Stimulated activated effector memory CD8-positive, alpha-beta T cell treated with anti-CD3 and anti-CD28 coated beads, Interleukin-12 subunit alpha, Interleukin-12 subunit beta, amount 100 ng/mL, for 72 hours (primary cell): Measurements from ENCODE around the gene SPCS3.
"Not testable (repeated sequence)": the region's sequence is repeated elsewhere in the genome, so short reads cannot be mapped to it uniquely, and the experiment has no call there.

ENCODE experiments used
- ATAC-seq: fragments of 150-1000 bp; cut with Tn5 transposase; 2 replicates; pipeline ENCODE4 v1.10.0; 2021
- DNase-seq, 2 donors: peaks; one replicate each; pipeline ENCODE4 v3.0.0; 2021 to 2022; ENCODE audit warnings: low spot score in 2 of 2
- H3K27ac Mint-ChIP-seq: one replicate; pipeline ENCODE4 v1.8.0; 2022; ENCODE audit warnings: mild to moderate bottlenecking, mixed read lengths
- H3K36me3 Mint-ChIP-seq: one replicate; pipeline ENCODE4 v1.8.0; 2022; ENCODE audit warnings: mild to moderate bottlenecking, mixed read lengths
- H3K4me1 Mint-ChIP-seq: one replicate; pipeline ENCODE4 v1.8.0; 2022; ENCODE audit warnings: mixed read lengths
- H3K4me3 Mint-ChIP-seq: one replicate; pipeline ENCODE4 v1.8.0; 2022; ENCODE audit warnings: mild to moderate bottlenecking, mixed read lengths
- H3K9me3 Mint-ChIP-seq: one replicate; pipeline ENCODE4 v1.8.0; 2022; ENCODE audit warnings: mixed read lengths

SPCS3 gene

GRCh38 chr4:176319704-176320339 is at the start of gene SPCS3:
TSS of gene SPCS3 (plus strand) at chr4:176319966. CDS start at chr4:176320077, 111 bp downstream.
- ATAC-seq (peak; percentile 92), DNase-seq (peak; percentile 87 to 93)
- peak within 1 kb of the TSS; percentile 95 for H3K27ac Mint-ChIP-seq
- no peaks in the 10 kb centered on the region for H3K9me3 Mint-ChIP-seq
- peaks cover 43% of the 10 kb centered on the region for H3K36me3 Mint-ChIP-seq
- peaks cover 33% of the 10 kb centered on the region for H3K4me1 Mint-ChIP-seq
- peak within 1 kb of the TSS; percentile 94 for H3K4me3 Mint-ChIP-seq

- DNase-seq (no peak), ATAC-seq (peak; percentile 58)
- H3K9me3 Mint-ChIP-seq, result no peaks in the 10 kb centered on the region
- no peaks in the 10 kb centered on the region for H3K4me1 Mint-ChIP-seq
- H3K27ac Mint-ChIP-seq, result no peak overlapping the region
- no peak overlapping the region for H3K4me3 Mint-ChIP-seq
- no peaks in the 10 kb centered on the region for H3K36me3 Mint-ChIP-seq
Observed at GRCh38 chr4:176270669-176271068, 49.1 kb upstream of the SPCS3 start.

GRCh38 chr4:176271749-176272148 is 48.0 kb upstream of the SPCS3 start:
- Mint-ChIP-seq H3K9me3 (no peaks in the 10 kb centered on the region), H3K4me1 (no peaks in the 10 kb centered on the region), H3K36me3 (no peaks in the 10 kb centered on the region), H3K4me3 (no peak overlapping the region), H3K27ac (no peak overlapping the region)
- no peak for DNase-seq
- no peak for ATAC-seq

- no peaks in the 10 kb centered on the region for H3K9me3 Mint-ChIP-seq
- no peak overlapping the region for H3K4me3 Mint-ChIP-seq
- no peak overlapping the region for H3K27ac Mint-ChIP-seq
- H3K4me1 Mint-ChIP-seq, result no peaks in the 10 kb centered on the region
- H3K36me3 Mint-ChIP-seq, result no peaks in the 10 kb centered on the region
- ATAC-seq (no peak), DNase-seq (no peak)
Observed at GRCh38 chr4:176272799-176273198, 47.0 kb upstream of the SPCS3 start.

- Mint-ChIP-seq H3K27ac (no peak overlapping the region), H3K4me3 (no peak overlapping the region), H3K9me3 (no peaks in the 10 kb centered on the region), H3K36me3 (no peaks in the 10 kb centered on the region), H3K4me1 (no peaks in the 10 kb centered on the region)
- DNase-seq, result no peak
- ATAC-seq, result no peak
Observed at GRCh38 chr4:176273736-176274135, 46.0 kb upstream of the SPCS3 start.

GRCh38 chr4:176274441-176274840 is 45.3 kb upstream of the SPCS3 start:
- no peaks in the 10 kb centered on the region for H3K9me3 Mint-ChIP-seq
- DNase-seq (no peak), ATAC-seq (no peak)
- no peaks in the 10 kb centered on the region for H3K36me3 Mint-ChIP-seq
- H3K4me3 Mint-ChIP-seq, result no peak overlapping the region
- no peaks in the 10 kb centered on the region for H3K4me1 Mint-ChIP-seq
- H3K27ac Mint-ChIP-seq, result no peak overlapping the region

- no peak for DNase-seq
- Mint-ChIP-seq H3K4me1 (no peaks in the 10 kb centered on the region), H3K36me3 (no peaks in the 10 kb centered on the region), H3K4me3 (no peak overlapping the region), H3K27ac (no peak overlapping the region), H3K9me3 (no peaks in the 10 kb centered on the region)
- no peak for ATAC-seq
Observed at GRCh38 chr4:176276710-176277109, 43.1 kb upstream of the SPCS3 start.

GRCh38 chr4:176277162-176277904 is 42.4 kb upstream of the SPCS3 start:
- H3K27ac Mint-ChIP-seq, result no peak overlapping the region
- no peak for DNase-seq
- ATAC-seq, result peak; percentile 57

GRCh38 chr4:176279560-176279959 is 40.2 kb upstream of the SPCS3 start:
- DNase-seq, ATAC-seq, H3K4me3 Mint-ChIP-seq, H3K27ac Mint-ChIP-seq, H3K36me3 Mint-ChIP-seq, H3K4me1 Mint-ChIP-seq, H3K9me3 Mint-ChIP-seq: not testable (repeated sequence)

More at GRCh38 chr4:176277162-176277904, 42.4 kb upstream of the SPCS3 start:
- no peaks in the 10 kb centered on the region for H3K4me1 Mint-ChIP-seq
- H3K4me3 Mint-ChIP-seq, result no peak overlapping the region
- H3K36me3 Mint-ChIP-seq, result no peaks in the 10 kb centered on the region
- H3K9me3 Mint-ChIP-seq, result no peaks in the 10 kb centered on the region

GRCh38 chr4:176286728-176287127 is 33.0 kb upstream of the SPCS3 start:
- DNase-seq (no peak), ATAC-seq (no peak)
- Mint-ChIP-seq H3K9me3 (no peaks in the 10 kb centered on the region), H3K27ac (no peak overlapping the region), H3K4me1 (no peaks in the 10 kb centered on the region), H3K36me3 (no peaks in the 10 kb centered on the region), H3K4me3 (no peak overlapping the region)

- ATAC-seq (no peak), DNase-seq (no peak)
- no peaks in the 10 kb centered on the region for H3K4me1 Mint-ChIP-seq
- H3K36me3 Mint-ChIP-seq, result no peaks in the 10 kb centered on the region
- H3K27ac Mint-ChIP-seq, result no peak overlapping the region
- no peaks in the 10 kb centered on the region for H3K9me3 Mint-ChIP-seq
- no peak overlapping the region for H3K4me3 Mint-ChIP-seq
Observed at GRCh38 chr4:176287546-176287945, 32.2 kb upstream of the SPCS3 start.

- H3K4me1 Mint-ChIP-seq, result no peaks in the 10 kb centered on the region
- no peak overlapping the region for H3K4me3 Mint-ChIP-seq
- H3K9me3 Mint-ChIP-seq, result no peaks in the 10 kb centered on the region
- no peak for ATAC-seq
- H3K36me3 Mint-ChIP-seq, result no peaks in the 10 kb centered on the region
- no peak for DNase-seq
- no peak overlapping the region for H3K27ac Mint-ChIP-seq
Observed at GRCh38 chr4:176288020-176288419, 31.7 kb upstream of the SPCS3 start.

GRCh38 chr4:176289561-176289960 is 30.2 kb upstream of the SPCS3 start:
- DNase-seq (no peak), ATAC-seq (no peak)
- Mint-ChIP-seq H3K4me1 (no peaks in the 10 kb centered on the region), H3K27ac (no peak overlapping the region), H3K9me3 (no peaks in the 10 kb centered on the region), H3K4me3 (no peak overlapping the region), H3K36me3 (no peaks in the 10 kb centered on the region)

GRCh38 chr4:176290520-176290919 is 29.2 kb upstream of the SPCS3 start:
- H3K36me3 Mint-ChIP-seq, result no peaks in the 10 kb centered on the region
- H3K4me3 Mint-ChIP-seq, result no peak overlapping the region
- H3K4me1 Mint-ChIP-seq, result no peaks in the 10 kb centered on the region
- H3K9me3 Mint-ChIP-seq, result no peaks in the 10 kb centered on the region
- no peak overlapping the region for H3K27ac Mint-ChIP-seq
- DNase-seq (no peak), ATAC-seq (no peak)

- Mint-ChIP-seq H3K27ac (no peak overlapping the region), H3K4me3 (no peak overlapping the region), H3K36me3 (no peaks in the 10 kb centered on the region), H3K9me3 (no peaks in the 10 kb centered on the region), H3K4me1 (no peaks in the 10 kb centered on the region)
- DNase-seq (no peak), ATAC-seq (no peak)
Observed at GRCh38 chr4:176291748-176292147, 28.0 kb upstream of the SPCS3 start.

- H3K4me3 Mint-ChIP-seq, result no peak overlapping the region
- H3K4me1 Mint-ChIP-seq, result no peaks in the 10 kb centered on the region
- no peaks in the 10 kb centered on the region for H3K36me3 Mint-ChIP-seq
- no peaks in the 10 kb centered on the region for H3K9me3 Mint-ChIP-seq
- ATAC-seq (no peak), DNase-seq (no peak)
- no peak overlapping the region for H3K27ac Mint-ChIP-seq
Observed at GRCh38 chr4:176292920-176293319, 26.8 kb upstream of the SPCS3 start.
